Parathyroid adenoma (tissue), 2 donors: ENCODE measurements around the gene AGGF1.

Experiments used
- H2AFZ ChIP-seq: fragments of 300-600 bp; sonication (generic); one replicate; pipeline ENCODE4 v1.7.0; 2017; ENCODE audit warnings: antibody characterized with exemption, mild to moderate bottlenecking
- H3K27ac ChIP-seq: fragments of 300-600 bp; sonication (generic); one replicate; pipeline ENCODE4 v1.7.0; 2017
- H3K27me3 ChIP-seq: fragments of 300-600 bp; sonication (generic); one replicate; pipeline ENCODE4 v1.7.0; 2017; ENCODE audit warnings: low read length; ENCODE audit not compliant: control insufficient read depth, insufficient read depth
- H3K36me3 ChIP-seq: fragments of 300-600 bp; sonication (generic); one replicate; pipeline ENCODE4 v1.7.0; 2017; ENCODE audit warnings: low read length; ENCODE audit not compliant: control insufficient read depth, insufficient read depth
- H3K4me1 ChIP-seq: fragments of 300-600 bp; sonication (generic); one replicate; pipeline ENCODE4 v1.7.0; 2017; ENCODE audit warnings: control low read depth
- H3K4me2 ChIP-seq: fragments of 300-600 bp; sonication (generic); one replicate; pipeline ENCODE4 v1.7.0; 2017; ENCODE audit warnings: low read length
- H3K4me3 ChIP-seq: fragments of 300-600 bp; sonication (generic); one replicate; pipeline ENCODE4 v1.7.0; 2017; ENCODE audit warnings: low read depth, low read length
- H3K79me2 ChIP-seq: fragments of 300-600 bp; sonication (generic); one replicate; pipeline ENCODE4 v1.7.0; 2017; ENCODE audit warnings: control low read depth
- H3K9ac ChIP-seq: fragments of 300-600 bp; sonication (generic); one replicate; pipeline ENCODE4 v1.7.0; 2017; ENCODE audit warnings: mild to moderate bottlenecking
- H3K9me3 ChIP-seq: fragments of 300-600 bp; sonication (generic); one replicate; pipeline ENCODE4 v1.7.0; 2017; ENCODE audit warnings: low read length; ENCODE audit not compliant: control insufficient read depth
- CTCF ChIP-seq: fragments of 300-600 bp; sonication (generic); IDR thresholded peaks from one replicate; pipeline ENCODE4 v1.7.0; 2017; ENCODE audit warnings: antibody characterized with exemption, mild to moderate bottlenecking
- donor health status: primary hyperparathyroidism.

The AGGF1 gene

DNA sequence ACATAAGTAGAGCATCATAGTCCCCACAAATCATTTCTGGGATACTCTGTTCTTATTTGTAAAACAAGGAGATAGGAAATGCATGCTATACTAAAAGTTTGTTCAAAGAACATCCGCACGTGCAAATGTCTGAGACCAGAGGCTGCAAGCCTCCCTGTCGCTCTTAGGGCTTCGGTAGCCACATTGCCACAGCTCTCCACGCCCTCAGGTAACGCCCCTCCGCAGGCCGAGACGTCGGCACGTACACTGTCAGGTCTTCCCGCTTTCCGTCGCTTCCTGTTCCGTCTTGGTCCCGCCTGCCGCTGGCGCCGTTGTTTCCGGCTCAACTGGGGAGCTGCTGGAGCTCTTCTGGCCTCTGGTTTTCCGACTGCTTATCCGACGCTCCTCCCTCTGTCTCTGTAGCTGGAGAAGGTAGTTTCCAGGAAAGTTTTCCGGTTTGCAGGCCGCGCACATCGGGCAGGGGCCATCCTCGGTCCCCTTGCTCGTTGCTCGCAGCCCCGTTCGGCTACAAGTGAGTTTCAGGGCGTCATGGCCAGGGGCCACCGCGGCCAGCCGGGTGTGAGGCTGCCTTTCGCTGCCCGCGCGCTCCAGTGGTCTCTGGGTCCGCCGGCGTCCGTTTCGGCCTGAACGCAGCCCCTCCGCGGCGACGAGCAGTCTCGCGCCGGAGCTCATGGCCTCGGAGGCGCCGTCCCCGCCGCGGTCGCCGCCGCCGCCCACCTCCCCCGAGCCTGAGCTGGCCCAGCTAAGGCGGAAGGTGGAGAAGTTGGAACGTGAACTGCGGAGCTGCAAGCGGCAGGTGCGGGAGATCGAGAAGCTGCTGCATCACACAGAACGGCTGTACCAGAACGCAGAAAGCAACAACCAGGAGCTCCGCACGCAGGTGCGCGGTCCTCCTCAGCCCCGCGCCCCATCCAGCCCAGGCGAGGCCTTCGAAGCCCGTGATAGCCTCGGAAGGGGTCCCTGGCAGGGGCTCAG is at the start of gene AGGF1:
Gene AGGF1, plus strand, starts transcription at position 308 of the 975 bp plus-strand sequence. Its CDS starts 363 bp downstream, at position 671.
- peak within 1 kb of the TSS; percentile 93 for H3K4me3 ChIP-seq
- H3K36me3 ChIP-seq: no peaks in the 10 kb centered on the region
- TF ChIP-seq CTCF: no peak
- peak within 1 kb of the TSS; percentile 52 for H3K4me2 ChIP-seq
- H3K9ac ChIP-seq: peak within 1 kb of the TSS; percentile 56
- peak within 1 kb of the TSS; percentile 75 for H3K27ac ChIP-seq
- peaks cover 9% of the 10 kb centered on the region for H3K79me2 ChIP-seq
- H3K4me1 ChIP-seq: peaks cover 9% of the 10 kb centered on the region
- H2AFZ ChIP-seq: peak within 1 kb of the TSS; percentile 92
- H3K27me3 ChIP-seq: no peaks in the 10 kb centered on the region
- H3K9me3 ChIP-seq: no peaks in the 10 kb centered on the region

DNA sequence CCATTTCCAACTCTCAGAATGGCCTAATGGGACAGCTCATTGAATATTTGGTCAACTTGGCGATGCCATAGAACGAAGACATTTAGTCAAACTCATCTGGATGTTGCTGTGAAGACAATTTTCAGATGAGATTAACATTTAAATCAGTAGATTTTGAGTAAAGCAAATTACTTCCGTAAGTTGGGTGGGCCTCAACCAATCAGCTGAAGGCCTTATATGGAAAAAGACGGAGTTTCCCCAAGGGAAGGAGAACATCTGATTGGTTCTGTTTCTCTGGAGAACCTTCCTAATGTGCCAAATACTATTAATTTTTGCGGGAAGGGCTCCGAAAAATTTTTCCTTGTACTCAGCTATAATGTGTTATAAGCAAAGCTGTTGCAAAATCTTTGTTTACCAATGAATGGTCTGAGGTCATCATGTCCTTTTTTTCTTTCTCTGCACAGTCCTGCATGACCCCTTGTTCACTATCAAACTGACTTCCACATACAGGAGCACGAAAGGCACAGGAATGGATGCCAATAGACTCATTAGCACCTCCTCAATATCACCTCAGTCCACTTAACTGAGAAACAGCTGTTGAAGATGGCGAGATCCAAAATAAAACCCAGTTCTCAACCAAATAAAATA is 49.6 kb upstream of the AGGF1 start:
- no peak overlapping the region for H3K4me3 ChIP-seq
- TF ChIP-seq CTCF: no peak
- H3K4me2 ChIP-seq: no peak overlapping the region
- H3K27me3 ChIP-seq: no peaks in the 10 kb centered on the region
- H3K9ac ChIP-seq: no peak overlapping the region
- no peaks in the 10 kb centered on the region for H3K36me3 ChIP-seq
- no peak overlapping the region for H2AFZ ChIP-seq
- no peaks in the 10 kb centered on the region for H3K4me1 ChIP-seq
- H3K79me2 ChIP-seq: no peaks in the 10 kb centered on the region
- H3K27ac ChIP-seq: no peak overlapping the region
- no peaks in the 10 kb centered on the region for H3K9me3 ChIP-seq

DNA sequence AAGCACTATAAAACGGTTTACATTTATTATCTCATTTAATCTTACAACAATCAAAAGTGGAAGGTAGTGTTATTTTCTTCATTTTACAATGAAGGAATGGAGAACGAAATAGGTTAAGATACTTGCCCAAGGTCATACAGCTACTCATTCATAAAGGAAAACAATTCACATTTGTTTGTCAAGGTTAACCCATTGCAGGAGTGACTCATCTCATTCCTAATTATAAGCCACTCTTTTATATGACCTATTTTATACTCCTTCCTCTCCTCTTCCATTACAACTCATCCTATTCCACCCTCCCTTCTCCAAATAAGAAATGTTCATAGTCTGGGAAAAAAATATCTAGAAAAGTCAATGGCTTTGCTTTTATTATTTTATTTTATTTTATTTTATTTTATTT is 47.8 kb upstream of the AGGF1 start:
- Histone ChIP-seq H2AFZ (no peak overlapping the region), H3K27me3 (no peaks in the 10 kb centered on the region), H3K4me3 (no peak overlapping the region), H3K9me3 (no peaks in the 10 kb centered on the region), H3K27ac (no peak overlapping the region), H3K79me2 (no peaks in the 10 kb centered on the region), H3K4me1 (no peaks in the 10 kb centered on the region), H3K4me2 (no peak overlapping the region), H3K36me3 (no peaks in the 10 kb centered on the region), H3K9ac (no peak overlapping the region)
- no peak for TF ChIP-seq CTCF

DNA sequence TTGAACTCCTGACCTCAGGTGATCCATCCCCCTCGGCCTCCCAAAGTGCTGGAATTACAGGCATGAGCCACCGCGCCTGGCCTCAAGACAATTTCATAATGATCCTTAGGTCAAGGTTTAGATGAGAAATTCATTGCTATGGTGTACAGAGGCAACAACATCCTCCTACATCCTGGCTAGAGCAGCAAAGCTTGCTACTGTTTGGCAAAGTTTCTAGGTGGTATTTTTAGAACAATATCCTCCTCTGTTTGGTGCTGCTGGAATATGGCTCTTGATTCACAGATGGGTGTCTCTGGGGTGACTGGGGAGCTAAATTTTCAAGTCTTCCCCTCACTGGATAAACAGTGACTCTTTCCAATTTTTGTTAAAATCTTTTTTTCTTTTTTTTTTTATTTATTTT is 46.7 kb upstream of the AGGF1 start:
- Histone ChIP-seq H3K4me1 (no peaks in the 10 kb centered on the region), H3K4me3 (no peak overlapping the region), H3K27ac (no peak overlapping the region), H3K9me3 (no peaks in the 10 kb centered on the region), H3K27me3 (no peaks in the 10 kb centered on the region), H3K4me2 (no peak overlapping the region), H3K9ac (no peak overlapping the region), H2AFZ (no peak overlapping the region), H3K36me3 (no peaks in the 10 kb centered on the region), H3K79me2 (no peaks in the 10 kb centered on the region)
- no peak for TF ChIP-seq CTCF
